GM18526 (cell line): ENCODE data around the gene LMO2.

Source experiments
- POLR2A ChIP-seq: IDR thresholded peaks from 3 replicates; pipeline ENCODE4 v1.6.1; 2011; ENCODE audit not compliant: insufficient read length; ENCODE audit errors: extremely low read depth

LMO2 gene

GRCh38 chr11:33891714-33892327 lies at the start of gene LMO2:
Gene LMO2 (minus strand): TSS chr11:33892076. CDS start chr11:33869716, 22,360 bp downstream.
- peak; percentile 18 for TF ChIP-seq POLR2A

- no peak for TF ChIP-seq POLR2A
Measured at GRCh38 chr11:33940538-33940815, 48.6 kb upstream of the LMO2 start.

- TF ChIP-seq POLR2A, result no peak
Measured at GRCh38 chr11:33936725-33937604, 45.1 kb upstream of the LMO2 start.

GRCh38 chr11:33935461-33936456 lies 43.9 kb upstream of the LMO2 start:
- no peak for TF ChIP-seq POLR2A

- TF ChIP-seq POLR2A, result no peak
Measured at GRCh38 chr11:33935005-33935404, 43.1 kb upstream of the LMO2 start.

GRCh38 chr11:33934450-33934849 lies 42.6 kb upstream of the LMO2 start:
- TF ChIP-seq POLR2A, result no peak

GRCh38 chr11:33933602-33934001 lies 41.7 kb upstream of the LMO2 start:
- TF ChIP-seq POLR2A, result no peak

GRCh38 chr11:33932721-33933120 lies 40.8 kb upstream of the LMO2 start:
- no peak for TF ChIP-seq POLR2A

GRCh38 chr11:33931067-33931466 lies 39.2 kb upstream of the LMO2 start:
- no peak for TF ChIP-seq POLR2A

- no peak for TF ChIP-seq POLR2A
Measured at GRCh38 chr11:33930317-33931021, 38.6 kb upstream of the LMO2 start.

- TF ChIP-seq POLR2A, result no peak
Measured at GRCh38 chr11:33928564-33928963, 36.7 kb upstream of the LMO2 start.

- TF ChIP-seq POLR2A, result no peak
Measured at GRCh38 chr11:33926671-33927552, 35.0 kb upstream of the LMO2 start.

GRCh38 chr11:33924341-33924740 lies 32.5 kb upstream of the LMO2 start:
- no peak for TF ChIP-seq POLR2A

- TF ChIP-seq POLR2A, result no peak
Measured at GRCh38 chr11:33923626-33924025, 31.8 kb upstream of the LMO2 start.

GRCh38 chr11:33920838-33921613 lies 29.1 kb upstream of the LMO2 start:
- TF ChIP-seq POLR2A, result no peak
